GM21367 (cell line): Measurements from ENCODE around the gene RIPOR3.

Experiments used
- ATAC-seq: cut with Tn5 transposase; IDR thresholded peaks from one replicate; pipeline ENCODE4 v1.9.1; 2021; ENCODE audit not compliant: unreplicated experiment

RIPOR3 gene, protein sequence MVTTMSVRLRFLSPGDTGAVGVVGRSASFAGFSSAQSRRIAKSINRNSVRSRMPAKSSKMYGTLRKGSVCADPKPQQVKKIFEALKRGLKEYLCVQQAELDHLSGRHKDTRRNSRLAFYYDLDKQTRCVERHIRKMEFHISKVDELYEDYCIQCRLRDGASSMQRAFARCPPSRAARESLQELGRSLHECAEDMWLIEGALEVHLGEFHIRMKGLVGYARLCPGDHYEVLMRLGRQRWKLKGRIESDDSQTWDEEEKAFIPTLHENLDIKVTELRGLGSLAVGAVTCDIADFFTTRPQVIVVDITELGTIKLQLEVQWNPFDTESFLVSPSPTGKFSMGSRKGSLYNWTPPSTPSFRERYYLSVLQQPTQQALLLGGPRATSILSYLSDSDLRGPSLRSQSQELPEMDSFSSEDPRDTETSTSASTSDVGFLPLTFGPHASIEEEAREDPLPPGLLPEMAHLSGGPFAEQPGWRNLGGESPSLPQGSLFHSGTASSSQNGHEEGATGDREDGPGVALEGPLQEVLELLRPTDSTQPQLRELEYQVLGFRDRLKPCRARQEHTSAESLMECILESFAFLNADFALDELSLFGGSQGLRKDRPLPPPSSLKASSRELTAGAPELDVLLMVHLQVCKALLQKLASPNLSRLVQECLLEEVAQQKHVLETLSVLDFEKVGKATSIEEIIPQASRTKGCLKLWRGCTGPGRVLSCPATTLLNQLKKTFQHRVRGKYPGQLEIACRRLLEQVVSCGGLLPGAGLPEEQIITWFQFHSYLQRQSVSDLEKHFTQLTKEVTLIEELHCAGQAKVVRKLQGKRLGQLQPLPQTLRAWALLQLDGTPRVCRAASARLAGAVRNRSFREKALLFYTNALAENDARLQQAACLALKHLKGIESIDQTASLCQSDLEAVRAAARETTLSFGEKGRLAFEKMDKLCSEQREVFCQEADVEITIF

DNA sequence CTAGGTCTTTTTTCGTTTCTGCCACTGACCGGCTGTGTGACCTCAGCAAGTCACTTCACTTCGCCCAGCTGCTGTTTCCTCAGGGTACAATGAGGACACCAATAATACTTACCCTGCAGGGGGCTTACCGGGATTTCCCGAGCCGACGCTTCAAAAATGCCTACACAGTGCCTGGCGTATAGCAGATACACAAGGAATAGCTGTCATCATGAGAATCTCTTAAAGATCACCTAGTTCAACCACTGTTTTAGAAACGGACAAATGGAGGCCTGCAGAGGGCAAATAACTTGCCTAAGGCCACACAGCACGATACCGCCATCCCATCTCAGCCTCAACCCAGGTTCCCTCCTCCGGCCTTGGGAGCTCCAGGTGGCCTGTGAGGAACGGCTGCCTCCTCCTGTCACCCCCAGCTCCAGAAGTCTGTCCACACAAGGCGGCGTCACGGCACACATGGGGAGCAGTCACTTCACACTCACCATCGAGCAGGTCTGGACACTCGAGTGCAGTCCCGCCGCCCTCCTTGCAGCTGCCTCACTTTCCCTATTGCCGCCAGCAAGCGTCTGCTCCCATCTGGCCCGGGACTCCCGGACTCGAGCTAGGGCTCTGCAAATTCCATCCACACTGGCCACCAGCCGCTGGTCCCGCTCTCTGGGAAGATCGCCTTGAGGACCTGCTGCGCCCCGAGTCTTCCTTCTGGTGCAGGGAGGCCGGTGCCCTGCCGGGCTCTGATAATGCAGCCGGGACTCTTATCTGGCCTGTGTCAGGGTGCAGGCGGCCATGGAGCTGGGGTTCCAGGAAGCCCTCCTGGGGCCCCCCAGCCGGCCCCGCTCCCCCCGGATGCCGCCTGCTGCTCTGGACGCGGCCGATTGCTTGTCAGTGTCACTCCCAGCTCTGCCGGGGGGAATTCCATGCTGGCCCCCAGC, at the start of gene RIPOR3:
Gene RIPOR3, minus strand, starts transcription at position 893 of the 923 bp plus-strand sequence. Its CDS starts 414 bp downstream, at position 479.
- ATAC-seq, result no peak

DNA sequence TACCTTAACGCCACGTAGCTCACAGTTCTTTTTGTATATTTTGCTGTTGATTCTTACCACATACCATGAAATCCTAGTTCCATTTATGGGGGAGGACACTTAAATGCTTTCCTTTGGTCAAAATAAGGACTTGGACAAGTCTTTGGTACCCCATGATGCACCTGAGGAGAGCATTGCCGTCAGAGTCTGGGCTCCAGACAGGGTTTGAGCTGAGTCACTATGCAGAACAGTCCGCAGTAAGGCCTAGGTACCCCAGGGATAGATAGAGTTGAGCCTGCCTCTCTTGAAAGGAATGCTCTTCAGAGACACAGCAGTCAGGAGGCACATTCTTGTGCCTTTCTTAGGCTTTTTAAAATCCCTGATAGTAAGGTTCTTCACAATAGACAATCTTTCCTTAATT, 46.0 kb upstream of the RIPOR3 start:
- no peak for ATAC-seq

DNA sequence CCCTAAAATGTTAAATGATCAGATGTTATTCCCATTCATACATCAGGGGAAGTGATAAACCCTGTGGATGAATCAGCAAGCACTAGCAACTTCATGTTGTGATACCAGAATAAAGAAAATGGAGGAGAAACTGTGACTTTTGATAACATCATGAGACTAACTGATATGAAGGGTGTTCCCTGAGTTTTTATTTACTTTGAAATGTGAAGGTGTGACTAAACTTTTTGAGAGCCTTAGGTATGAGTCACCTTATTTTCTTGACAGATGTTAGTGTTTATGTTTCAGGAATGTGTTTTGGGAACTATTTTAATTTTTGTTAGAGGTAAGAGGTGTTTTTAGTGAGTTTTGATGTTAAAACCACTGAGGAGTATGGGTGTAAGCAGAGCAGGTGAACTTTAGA, 44.5 kb upstream of the RIPOR3 start:
- no peak for ATAC-seq

DNA sequence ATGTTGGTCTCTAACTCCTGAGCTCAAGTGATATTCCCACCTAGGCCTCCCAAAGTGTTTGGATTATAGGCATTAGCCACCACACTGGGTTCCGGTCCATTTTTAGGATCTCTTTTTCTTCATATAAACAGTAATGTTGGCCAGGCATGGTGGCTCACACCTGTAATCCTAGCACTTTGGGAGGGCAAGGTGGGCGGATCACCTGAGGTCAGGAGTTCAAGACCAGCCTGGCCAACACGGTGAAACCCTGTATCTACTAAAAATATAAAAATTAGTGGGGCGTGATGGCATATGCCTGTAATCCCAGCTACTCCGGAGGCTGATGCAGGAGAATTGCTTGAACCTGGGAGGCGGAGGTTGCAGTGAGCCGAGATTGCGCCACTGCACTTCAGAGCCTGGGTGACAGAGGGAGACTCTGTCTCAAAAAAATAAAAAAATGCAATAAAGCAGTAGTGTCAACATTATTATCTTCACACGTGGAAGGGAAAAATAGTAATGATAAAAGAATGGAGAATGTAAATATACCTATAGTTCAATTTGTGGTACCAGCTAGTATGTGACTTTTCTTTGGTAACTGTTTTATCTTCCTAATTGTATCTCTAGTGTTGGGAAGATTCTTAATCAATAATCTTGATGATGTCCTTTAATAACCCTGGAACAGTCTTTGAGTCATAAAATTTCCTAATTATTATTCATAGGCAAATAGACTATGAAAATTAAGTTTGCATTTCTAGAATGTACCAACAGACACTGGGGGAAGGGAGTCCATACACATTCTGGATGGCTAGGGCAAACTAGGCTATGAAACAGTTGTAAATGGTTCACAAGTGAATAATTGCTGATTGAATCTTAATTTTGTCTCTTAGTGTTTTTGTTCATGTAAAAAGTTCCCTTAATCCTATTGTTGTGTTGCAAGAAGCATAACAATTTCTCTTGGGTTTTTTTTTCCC, 43.7 kb upstream of the RIPOR3 start:
- no peak for ATAC-seq

DNA sequence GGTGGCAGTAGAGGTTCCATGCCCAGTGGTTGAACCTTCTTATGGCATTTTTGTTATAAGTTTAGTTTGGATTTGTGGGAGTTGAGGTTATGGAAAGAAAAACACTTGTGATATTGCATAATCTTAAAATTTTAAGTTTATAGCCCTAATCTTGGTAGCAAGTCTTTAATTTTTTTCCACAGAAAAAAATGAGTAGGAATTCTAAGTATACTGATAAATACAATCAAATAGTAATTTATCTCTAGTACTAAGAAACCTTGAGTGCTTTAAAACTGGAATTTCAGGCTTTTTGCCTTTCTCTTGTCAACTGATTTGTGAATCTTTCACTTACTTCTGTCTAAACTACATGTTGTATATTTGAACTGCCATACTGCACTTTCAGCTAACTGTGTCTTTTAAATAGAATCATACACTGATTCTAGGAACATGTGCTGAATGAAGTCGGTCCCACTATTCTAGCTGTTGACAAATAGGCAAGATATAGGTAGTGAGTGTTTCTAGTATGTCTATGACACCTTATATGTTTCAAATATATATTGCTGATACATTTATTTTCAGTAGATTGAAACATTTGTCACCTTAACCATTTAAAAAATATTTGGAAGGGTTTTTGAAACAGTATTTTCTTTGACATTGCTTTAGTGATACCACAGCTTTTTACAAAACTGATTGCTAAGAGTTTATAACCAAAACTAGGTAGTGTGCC, 42.5 kb upstream of the RIPOR3 start:
- no peak for ATAC-seq

DNA sequence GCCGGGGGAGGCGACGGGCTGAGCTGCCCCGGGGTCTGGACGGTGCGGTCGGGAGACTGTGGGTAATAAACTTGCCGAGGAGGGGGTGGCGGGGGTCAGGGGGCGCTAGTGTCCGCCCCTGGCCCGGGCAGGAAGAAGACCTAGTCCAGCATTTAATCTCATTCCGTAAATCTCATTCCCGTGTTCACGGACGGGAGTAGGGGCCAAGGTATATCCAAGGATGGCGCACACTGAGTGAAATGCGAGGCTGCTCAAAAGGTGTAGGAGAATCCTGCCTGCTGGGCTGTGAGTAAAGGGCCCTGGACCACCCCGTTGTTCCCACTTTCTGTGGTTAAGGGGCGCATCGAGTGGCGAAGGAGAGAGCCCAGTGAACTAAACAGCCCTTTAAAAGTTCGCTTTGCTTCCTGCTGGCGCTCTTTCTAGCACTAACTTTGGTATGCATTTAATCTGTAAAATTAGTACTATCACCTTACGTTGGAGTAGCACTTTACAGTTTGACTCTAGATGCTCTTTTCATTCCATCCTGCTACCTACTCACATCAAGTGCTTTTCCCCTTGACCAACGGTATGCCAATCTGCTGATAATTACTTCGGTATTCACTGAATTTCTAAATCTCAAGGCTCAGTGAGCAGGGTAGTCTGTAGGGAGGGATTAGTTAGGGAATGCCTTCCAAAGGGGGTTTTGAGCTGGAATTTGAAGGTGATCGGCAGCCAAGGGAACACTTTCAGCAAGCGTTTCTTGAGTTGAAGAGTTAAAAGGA, 40.8 kb upstream of the RIPOR3 start:
- no peak for ATAC-seq

DNA sequence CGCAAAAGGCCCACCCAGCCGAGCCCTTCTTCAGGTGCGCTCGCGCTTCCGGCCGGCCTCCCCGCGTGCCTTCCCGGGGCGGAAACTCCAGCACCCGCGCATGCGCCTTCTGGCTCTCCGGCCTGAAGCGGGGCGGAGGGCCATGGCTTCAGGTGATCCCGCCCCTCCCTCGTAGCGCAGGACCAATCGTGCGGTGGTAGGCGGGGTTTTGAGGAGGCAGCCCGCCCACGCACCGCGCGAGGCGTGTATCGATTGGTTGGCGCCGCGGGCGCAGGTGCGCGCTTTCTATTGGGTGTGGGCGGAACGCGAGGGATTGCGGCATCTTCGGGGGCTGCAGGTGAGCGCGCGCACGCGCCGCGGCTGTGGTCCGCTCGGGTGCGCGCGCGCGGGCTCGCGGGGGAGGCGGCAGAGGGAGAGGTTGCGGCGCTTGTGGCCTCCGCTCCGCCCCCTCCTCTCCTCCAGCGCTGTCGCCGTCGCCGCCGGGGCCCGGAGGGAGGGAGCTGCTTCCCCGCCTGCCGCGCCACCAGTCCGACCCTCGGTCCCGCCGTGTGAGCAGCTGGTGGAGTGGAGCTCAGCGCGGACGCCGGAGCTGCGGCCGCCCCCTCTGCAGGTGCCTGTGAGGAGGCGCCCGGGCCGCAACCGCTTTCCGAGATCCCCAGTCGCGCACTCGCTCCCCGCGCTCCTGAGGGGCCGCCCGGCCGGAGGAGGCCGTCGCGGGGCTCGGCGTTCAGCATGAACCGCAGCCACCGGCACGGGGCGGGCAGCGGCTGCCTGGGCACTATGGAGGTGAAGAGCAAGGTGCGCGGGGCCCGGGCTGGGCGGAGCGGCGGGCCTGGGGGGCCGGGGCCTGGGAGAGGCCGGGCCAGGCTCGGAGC, 40.0 kb upstream of the RIPOR3 start, which contains the start of gene PARD6B:
Gene PARD6B, plus strand, starts transcription at position 526 of the 875 bp plus-strand sequence. Its CDS starts 207 bp downstream, at position 733.
- ATAC-seq, result peak; percentile 78

DNA sequence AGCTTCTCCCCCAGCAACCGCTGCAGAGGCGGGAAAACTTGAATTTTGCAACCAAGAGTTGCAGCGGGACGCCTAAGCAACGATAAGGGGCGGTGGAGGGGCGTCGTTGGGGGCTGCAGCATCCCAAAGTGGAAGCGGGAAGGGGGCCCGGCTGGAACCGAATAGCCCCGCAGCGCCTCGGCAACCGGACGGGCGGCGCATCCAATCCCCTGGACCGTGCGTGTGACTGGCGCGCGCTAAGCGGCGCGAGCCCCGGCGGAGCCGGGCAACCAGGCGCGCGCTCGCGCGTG, 39.4 kb upstream of the RIPOR3 start:
- ATAC-seq, result no peak

DNA sequence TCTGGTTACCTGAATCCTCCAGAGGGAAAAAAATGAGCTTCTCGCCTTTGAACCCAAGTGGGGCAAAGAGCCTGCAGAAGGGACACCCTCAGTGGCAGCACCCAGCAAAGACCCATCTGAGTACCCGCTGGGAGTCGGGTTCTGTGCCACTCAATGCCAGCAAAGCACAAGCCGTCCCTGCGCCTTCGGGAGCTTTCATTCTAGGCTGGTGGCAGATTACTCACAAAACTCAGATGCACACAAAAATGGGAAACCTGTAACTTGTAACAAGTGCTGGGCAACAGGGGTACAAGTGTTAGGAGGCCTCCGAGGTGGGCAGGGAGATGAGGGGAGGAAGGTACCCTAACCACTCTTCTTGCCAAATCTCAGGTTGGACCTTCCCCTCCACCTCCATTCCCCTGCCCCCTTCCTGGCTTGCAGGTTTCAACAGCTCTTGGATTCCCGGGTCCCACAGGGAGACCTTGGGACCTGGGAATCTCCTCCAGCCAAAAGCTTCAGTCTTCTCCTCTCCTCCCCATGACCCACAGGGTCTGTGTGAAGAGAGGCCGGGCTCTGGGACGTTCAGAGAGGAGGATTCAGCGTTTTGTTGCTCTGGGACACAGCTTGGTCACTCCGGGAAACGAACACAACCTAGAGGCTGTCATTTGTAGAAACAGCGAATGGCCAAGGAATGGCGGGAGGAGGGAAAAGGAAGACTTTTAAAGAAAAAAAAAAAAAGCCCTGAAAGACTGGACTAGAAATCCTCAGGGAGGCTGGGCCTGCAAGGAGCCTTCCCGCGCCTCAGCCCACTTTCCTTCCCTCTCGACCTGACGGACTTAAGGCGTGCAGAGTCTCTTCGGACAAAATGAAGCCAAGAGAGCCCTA, 38.8 kb upstream of the RIPOR3 start:
- no peak for ATAC-seq

DNA sequence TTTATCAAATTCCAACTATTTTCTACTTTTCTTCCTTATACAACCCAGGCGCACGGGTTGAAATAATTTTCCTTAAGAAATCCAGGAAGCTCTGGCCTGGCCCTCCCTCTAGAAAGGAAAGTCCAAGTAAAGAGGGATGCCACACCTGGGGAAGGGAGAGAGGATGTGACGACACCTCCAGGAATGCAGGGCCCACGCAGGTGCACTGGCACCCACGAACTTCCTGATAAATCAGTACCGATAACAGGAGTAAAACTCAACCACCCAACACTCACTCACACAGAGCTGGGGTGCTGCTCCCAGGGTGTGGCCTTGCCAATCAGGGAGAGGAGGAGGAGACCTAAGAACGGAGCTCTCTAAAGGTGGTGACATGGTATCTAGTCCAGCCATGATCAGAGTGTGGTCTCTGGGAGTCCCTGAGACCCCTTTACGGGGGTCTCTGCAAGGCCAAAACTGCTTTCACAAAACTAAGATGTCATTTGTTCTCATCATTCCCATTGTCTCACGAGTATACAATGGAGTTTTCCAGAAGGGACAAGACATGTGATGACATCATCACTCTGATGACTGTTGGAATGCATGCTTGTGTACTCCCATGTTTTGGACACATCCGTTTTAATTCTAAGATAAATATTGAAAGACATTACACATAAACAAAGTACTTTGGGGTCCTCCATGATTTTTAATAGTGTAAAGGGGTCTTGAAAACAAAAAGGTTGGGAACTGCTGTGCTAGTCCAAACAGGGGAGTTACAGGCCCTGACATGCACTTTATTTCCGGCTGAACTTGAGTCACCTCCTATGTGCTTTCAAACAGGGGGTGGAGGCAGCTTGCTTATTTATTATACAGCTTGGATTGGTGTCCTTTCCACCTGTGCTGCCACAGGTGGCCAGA, 37.9 kb upstream of the RIPOR3 start:
- ATAC-seq, result no peak

DNA sequence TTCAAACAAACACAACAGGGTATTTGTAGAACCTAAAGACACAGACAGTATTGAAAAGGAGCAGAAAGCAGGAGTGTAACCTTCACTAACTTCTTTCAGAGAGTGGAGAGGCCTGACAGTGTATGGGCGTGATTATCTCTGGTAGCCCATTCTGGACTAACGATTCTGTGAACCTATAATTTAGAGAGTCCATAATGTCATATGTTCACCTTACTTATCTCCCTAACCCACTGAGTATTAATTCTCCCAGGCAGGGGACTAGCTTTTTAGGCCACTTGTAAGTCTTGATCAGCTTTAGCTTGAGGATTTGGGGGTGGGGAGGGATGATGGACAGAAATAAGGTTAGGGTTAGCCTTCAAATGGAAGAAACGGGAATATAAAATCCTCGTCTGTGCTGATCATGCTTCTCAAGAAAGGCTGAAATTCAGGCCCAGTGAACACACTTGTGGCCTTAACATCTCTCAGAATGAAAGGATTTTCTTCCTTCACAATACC, 37.2 kb upstream of the RIPOR3 start:
- no peak for ATAC-seq

DNA sequence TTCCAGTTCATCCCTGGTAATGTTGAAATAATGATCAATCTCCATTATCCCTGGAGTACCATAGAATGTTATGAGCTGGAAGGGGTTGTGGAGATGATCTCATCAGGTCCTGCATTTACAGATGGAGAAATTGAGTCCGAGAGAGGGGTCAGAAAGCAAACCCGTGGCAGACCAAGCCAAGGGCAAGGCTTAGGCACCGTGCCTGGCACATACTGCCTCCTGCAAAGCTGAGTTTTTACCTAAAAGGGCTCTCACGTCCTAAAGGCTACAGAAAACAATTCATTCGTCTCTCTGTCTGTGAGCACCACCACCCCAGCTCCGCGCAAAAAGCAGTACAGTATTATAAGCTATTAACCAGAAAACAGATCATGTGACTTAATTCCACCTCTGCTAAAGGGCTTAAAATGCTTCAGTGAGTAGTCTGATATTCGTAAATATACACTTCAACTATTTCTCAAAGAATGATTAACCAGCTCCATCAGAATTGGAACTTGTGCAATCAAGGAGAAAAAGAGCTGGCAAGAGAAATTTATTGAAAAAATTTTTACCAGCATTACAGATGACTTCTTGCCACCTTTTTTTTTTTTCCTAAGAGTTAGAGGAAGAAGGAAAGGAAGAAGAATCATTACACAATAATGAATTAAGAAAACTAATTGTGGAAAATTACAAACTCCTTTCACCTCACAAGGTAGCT, 36.6 kb upstream of the RIPOR3 start:
- no peak for ATAC-seq

DNA sequence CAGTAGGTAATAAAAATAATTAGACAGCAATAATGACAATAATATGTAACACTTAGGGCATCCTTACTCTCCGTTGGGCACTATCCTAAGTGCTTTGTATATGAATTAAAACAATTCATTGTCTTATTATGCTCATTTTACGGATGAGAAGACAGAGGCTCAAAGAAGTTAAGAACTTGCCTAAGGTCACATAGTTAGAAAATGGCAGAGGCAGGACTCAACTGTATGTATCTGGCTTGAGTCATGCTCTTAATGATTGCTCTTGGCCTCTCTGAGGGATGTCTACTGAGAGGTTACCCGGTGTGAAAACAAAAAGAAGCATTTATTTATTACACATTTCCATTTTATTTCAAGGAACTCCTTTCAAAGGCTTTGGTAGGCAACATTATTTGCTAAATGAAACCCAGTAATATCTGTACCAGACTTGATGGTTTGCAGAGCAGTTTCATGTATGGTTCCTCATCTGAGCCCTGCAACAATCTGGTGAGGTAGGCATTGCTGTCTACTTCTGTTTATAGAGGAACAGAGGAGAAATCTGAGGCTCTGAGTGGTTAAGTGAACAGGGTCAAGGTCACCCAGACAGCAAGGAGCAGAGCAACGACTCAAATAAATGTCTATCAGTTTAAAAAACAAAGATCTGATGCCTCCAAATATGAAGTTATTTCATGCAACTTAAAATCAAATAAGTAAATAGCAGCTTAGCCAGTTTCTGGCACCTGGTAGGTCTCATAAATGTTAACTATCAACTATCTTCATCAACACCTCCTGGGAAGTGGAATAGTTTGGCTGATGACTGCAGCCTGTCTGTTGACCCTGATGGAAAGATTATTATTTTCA, 35.8 kb upstream of the RIPOR3 start:
- no peak for ATAC-seq

DNA sequence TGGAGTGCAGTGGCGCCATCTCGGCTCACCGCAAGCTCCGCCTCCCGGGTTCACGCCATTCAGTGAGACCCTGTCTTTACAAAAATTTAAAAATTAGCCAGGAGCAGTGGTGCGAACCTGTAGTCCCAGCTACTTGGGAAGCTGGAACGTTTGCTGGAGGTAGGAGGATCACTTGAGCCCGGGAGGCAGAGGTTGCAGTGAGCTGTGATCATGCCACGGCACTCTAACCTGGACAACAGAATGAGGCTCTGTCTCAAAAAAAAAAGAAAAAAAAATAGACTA, 34.3 kb upstream of the RIPOR3 start:
- ATAC-seq, result no peak
